IPS-NIHi11 (cell line): Measurements from ENCODE around the gene THRB.

ENCODE experiments used
- DNase-seq: peaks from one replicate; pipeline ENCODE4 v3.0.0; 2012; ENCODE audit warnings: mixed read lengths, low spot score

The THRB gene

DNA sequence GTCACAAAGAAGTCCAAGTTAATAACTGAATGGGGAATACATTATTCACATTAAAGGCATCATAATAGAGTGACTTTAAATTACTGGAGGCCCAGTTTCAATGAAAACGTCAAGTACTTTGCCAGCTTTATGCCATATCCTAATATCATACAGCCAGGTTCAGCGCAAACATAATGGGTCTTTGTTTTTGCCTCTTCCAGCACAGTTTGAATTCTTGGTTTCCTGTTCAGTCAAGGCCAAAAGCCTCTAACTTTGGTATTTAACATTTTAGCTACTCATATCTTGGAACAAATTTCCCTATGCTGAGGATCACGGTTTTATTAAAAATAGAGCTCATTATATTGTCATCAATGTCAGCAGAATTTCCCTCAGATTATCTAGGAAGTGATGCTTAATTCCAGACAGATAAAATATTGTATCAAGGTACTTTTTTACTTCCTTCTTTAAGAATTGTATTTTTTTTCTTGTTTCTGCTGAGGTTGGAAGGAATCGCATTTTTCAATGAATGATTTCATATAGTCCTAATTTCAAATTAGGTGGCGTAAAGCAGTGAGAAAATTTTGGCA is 269.2 kb downstream of the THRB start:
- no peak for DNase-seq

DNA sequence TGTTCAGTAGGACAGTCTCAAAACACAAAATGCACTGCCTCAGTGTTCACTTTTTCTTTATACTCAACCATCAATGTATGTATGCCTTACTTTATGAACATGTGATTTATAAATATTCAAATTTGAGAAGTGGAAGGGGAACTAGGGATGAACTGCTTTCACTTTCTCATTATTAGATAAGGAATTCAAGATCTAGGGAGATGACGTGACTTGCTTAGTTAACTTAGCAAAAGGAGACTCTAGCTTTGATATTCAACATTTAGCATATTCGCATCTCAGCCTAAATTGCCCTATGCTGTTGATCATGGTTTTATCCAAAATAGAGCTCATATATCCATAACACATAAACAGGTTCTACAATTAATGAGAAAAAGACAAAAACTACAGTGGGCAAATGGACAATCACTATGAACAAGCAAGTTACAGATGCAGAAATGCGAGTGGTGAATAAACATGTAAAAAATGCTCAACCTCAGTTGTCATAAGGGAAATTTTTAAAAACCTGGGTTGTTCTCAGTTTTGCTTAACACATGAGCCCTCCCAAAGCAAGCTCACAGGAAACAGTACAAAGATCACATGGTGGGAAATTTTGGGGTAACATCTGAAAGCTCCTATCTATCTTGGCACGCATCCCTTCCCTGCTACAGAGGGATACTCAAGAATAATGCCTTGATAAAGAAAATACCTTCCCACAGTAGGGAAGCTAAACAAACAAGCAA is 269.8 kb downstream of the THRB start:
- no peak for DNase-seq

DNA sequence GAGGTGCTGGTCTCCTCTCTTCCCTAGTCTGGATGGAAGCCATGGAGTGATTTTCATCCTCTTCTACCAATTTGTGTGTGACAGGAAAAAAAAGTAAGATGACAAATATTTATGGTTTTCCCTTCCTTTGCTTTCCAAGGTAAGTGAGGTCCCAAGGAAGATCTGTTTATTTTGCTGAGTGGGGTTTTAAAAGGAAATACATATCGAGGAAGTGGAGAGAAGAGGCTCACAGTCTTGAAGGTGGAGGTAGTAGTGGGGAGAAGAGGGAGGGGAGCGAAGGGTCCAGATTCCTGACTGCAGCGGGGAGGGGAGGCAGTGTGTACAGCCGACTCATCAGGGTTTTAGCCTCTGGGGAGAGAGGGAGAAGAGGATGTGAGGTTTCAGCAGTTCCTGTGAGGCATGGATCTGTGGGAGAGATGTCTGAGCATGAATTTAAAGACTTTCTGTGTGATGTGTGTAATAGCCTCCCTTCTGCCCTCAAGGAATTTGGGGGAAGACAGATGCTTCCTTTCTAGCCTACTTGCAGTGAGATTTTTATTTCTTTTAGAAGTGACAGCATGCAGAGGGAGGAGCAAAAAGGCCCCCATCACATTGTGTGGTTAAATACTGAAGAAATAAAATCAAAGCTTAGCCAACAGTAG is 272.4 kb downstream of the THRB start:
- DNase-seq, result no peak

DNA sequence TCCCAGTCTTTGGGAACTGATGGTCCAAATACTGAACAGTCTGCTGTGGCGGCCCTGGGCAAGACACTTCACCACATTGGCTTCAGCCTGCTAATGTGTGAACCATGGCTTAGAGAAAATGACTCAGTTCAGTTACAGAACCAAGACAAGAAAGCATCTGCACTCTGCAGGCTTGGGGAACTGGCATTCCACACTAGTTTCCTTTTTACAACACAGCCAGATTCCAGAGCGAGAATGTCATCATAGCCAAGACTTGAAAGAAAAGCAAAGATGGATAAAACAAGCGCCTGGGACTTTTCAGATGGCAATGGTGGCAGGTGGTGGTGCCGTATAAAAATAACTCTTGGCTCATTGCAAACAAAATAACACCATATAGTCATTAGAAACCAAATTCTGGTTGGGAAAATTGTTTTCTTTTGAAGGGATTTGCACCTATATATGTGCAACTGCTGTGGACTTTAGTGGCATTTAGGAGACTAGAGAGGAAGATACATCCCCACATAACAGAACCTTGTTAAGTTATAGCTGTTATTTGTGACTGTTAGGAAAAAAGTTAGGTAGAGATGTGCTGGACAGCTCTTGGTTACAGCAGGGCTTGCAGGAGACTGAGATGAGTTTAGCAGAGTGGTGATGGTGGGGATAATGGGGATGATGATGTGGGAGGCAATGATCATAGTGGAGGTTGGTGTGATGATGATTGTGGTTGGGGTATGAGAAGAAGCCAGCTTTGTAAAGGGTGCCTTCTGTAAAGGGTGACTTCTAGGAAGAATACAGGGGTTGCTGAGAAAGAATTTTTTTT is 273.6 kb downstream of the THRB start:
- DNase-seq, result peak; percentile 16

DNA sequence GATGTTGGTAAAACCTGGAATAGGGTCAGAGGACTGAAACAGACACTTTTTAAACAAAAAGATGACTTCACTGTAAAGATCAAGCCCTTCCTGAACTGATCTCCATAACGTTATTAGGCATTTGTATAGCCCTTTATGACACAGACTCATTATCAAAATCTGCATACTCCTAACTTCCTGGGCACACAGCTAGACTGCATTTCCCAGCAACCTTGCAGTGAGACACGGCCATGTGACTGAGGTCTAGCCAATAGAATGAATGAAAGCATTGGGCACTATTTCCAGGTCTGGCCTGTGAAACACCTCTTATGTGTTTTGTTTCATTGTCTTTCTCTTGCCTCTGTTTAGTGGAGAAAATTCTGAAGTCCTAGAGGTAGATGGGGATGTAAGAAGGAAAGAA is 279.1 kb downstream of the THRB start:
- no peak for DNase-seq

DNA sequence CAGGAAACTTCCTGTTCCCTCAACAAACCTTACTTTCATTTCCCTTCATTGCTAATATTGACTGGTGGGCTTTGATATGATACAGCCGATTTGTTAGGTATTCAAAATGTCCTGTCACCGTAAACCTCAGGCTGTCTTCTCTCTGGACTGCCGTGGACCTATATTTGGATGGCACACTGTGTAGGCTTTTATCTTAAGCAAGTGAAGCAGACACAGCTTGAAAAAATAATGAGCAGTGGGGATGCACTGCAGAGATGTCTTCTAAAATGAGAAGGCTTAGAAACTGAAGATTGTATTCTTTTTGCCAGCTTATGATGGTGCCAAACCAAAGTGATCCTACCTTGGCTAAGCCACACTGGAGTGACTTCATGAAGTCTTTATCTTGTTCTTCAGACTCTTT is 283.3 kb downstream of the THRB start:
- no peak for DNase-seq

DNA sequence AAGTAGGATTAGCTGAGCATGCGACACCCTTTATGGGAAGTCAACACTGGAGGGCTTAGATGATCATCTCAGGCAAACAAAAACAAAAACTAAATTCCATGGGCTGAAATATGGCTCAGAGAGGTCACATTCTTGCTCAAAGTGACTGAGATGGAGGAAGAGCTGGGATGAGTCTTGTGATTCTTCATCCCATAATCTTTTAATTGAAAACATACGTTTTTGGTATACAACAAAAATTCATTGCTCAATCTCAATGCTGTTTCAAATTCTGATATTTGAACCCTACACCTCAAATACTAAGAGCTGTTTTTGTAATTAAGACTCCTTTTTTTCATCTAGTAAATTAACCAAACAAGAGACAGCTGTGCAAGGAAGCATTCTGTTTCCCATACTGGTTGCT is 292.6 kb downstream of the THRB start:
- no peak for DNase-seq

DNA sequence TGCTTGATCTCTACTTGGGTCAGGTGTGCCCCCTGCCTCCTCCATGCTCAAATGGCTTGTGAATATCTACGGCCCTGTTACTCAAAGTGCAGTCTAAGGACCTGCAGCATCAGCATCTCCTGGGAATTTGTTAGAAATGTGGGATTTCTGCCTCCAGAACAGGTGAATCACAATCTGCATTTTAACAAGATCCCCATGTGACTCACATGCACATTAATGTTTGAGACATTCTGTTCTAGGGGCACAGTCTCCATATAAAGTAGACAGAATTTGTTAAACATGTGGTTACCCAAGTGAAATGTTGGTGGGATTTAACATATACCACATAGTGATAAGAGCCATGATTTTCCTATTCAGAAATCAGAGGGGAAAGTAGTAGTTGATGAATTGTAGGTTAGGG is 293.3 kb downstream of the THRB start:
- no peak for DNase-seq

DNA sequence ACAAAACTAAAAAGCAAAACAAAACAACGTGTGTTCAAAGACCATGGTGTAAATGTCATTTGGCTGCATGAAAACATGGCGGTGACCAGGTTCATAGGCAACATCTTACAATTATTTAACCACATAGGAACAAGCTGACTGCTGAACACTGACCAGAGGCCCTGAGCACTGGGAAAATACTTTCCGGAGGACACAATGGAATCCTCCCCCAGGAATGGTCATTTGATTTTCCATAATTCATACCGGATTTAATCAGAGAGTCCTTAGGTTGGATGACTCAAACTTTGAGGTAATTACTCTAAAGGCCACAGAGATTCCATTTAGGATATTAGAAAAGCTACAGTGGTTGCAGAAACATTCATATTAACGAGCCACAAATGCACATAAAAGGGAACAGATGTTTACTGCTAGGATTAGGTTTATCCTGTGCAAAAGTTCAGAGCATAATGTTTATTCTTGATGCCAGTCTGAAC is 294.8 kb downstream of the THRB start:
- no peak for DNase-seq

DNA sequence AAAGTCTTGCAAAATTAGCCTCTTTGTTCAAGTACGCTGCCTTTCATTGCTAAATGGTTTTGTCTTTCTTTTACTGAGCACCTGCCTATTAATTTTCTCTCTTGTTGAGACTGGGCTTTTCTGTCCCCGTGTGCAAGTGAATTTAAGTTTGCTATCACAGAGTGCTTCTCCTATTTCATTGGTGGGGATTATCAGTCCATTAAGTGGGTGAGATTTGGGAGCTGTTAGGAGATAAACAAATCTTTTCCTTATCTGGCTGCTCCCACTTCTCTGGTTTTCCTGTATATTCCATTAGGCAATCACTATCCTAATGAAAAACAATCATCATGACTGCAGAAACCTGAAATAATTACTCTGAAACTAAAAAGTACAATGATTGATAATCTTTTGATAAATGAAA is 295.4 kb downstream of the THRB start:
- DNase-seq, result no peak

DNA sequence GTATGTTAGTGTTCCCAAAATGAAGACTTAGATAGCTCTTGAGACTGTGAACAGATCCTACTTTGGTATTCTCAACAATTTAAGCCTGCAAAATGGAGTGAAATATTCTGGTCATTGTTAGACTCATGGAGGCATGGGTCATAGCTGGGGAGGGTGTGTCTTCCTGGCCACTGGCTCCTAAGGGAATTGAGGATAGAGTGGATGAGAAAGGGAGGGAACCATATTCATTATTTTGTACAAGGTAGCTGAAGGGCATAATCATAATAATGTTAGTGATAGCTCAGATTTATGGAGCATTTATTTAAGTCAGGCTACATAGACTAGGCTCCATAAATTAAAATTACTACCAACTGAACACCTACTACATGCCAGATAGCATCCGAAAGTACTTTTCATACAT is 295.9 kb downstream of the THRB start:
- no peak for DNase-seq

DNA sequence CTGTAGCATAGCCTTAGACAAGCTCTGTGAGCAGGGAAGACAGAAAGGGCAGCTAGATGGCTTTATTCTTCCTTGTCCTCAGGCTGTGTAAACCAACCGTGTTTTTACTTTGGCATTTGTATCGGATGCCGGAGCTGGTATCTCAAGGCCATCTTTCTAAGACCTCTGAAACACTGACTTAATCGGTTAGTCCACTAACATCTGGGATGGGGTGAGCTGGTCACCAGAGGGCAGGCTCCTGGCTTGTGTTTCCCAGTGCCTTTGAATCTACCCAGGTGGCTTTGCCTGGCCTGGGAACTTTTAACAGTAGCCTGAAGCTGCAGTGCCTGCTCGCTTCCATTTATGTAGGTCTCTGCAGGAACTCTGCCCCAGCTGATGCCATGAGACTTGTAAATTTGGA is 296.8 kb downstream of the THRB start:
- peak; percentile 47 for DNase-seq

DNA sequence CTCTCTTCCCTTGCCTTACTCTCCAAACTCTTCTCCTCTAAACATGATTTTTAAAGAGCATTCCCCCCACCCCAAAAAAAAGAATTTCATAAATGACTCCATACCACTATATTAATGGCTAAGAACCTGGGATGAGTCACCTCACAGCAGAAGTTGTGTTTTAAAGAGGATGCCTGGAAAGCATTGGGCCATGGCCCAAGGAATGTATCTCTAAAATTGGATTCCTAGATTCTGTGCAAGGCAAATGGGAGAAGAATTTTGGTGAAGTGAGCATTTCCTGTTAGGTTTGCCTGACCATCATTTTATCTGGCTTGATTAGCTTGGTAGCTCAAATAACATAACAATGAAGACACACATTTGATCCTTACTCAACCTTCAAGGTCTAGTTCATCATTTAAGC is 298.1 kb downstream of the THRB start:
- no peak for DNase-seq

DNA sequence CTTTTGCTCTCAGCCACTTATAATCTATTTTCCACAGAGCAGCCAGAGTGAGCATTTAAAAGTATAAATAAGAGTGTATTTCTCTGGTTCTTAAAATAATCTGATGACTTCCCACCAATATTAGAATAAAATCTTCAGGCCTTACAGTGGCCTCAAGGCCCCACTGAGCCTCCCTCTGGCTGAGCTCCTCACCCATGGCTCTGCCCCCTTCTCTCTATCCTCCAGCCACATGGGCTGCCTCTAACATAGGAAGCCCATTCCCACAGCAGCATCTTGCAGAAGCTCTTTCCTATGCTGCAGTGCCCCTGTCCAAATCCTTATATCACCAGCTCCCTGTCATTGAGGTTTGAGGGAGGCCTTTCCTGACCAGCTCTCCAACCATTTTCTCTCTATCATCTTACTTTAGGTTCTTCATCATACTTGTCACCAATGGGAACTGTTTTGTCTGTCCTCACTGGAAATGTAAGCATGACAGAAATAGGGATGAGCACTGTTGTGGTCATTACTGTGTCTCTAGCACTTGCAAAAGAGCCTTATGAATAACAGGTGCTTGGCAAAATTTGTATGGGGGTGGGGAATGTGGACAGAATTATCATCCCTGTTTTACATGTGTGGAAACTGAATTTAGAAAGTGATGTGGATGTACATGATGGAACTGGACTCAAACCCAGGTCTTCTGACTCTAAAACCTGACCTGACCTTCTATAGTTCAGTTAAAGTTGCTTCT is 299.0 kb downstream of the THRB start:
- no peak for DNase-seq

DNA sequence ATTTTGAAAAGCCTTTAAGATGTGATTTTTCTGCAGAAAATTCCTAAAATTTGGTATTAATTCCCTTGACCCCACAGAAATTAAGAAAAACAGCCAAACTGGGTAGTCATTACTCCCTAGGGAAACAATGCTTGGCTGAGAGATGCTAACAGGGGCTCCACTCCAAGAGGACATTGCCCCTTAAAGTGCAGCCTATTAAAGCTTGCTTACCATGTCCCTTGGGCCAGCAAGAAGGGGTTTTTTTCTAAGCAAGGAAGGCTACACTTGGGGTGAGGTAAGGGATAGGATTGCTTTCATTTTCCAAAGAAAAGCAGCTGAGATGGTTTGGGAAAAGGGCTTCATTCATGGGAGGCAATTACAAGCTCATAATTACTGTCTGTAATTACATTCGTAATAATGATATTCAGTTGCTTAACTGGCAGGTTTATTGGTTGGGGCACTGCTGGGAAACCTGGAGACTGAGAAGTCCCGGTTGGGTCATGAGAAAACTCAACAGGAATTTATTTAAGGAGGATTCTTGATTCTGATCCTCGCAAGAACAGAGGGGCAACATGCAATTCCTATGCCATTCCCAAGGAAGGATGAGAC is 302.1 kb downstream of the THRB start:
- no peak for DNase-seq

DNA sequence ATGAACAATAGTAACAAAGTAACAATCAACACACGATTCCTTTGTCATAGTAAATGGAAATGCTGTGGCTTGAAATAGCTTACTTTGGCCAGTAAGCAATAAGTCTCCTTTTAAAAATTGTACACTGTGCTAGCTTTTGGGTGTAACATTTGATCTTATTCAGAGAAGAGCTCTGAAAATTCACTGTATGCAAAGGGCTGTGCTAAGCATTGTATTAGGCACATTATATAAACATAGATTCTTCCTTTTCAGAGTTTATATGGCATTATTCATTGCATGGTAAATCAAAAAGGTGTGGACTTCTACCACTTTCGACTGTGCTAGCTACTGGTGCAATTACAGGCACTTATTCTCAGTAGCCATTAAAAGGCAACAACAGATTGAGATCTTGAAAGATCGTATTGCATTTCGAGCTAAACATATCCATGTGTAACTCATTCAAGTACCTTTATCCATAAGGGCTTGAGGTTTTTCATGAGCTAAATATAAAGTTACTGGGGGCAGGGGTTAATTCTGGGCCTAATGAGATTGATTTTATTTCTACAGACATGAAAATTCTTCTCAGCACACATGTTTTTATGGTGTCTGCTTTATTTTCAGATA is 302.7 kb downstream of the THRB start:
- DNase-seq, result no peak

DNA sequence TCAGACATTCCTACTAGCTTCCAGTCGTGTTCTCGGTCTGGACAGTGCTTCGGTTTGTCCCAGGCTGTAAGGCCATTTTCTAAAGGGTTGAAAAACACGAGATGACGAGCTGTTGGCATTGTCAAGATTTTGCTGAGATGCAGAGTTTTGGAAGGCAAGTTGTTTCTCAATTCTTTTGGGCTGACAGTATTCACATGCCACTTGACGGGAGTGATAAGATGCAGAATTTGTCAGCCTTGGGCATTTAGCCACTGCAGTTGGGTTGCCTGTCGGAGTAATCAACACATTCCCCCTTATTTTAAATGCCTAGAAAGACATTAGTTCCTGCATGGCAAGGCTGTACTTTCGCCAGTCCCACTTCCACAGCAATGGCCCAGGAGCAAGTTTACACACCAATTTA is 304.4 kb downstream of the THRB start:
- DNase-seq, result no peak

DNA sequence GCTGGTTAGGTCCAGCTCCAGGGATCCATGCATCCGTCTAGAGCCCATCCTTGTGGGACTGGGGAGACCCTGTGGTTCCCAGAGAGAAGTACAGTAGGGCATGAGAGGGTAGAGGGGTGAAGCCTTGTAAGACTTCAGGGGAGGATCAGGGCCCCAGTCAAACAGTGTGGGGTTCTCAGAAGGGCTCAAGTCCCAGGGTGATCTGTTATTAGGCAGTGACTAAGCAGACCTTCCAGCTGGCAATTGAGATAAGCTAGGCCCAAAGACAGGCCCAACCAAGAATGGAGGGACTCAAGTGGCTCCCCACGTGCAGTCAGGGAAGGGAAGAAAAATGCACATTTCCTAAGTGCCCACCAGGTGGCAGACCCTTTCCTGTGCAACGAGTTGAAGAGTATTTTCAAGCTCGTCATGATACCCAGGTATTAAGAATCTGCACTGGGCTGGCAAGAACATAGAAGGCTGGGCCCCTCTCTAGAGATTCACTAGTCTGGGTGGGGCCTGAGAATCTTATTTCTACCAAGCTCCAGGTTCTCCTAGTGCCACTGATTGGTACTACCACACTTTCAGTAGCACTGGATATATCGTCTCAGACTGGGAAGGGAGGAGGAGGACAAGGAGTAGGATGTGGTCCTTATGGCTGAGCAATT is 308.8 kb downstream of the THRB start:
- DNase-seq, result peak; percentile 62

DNA sequence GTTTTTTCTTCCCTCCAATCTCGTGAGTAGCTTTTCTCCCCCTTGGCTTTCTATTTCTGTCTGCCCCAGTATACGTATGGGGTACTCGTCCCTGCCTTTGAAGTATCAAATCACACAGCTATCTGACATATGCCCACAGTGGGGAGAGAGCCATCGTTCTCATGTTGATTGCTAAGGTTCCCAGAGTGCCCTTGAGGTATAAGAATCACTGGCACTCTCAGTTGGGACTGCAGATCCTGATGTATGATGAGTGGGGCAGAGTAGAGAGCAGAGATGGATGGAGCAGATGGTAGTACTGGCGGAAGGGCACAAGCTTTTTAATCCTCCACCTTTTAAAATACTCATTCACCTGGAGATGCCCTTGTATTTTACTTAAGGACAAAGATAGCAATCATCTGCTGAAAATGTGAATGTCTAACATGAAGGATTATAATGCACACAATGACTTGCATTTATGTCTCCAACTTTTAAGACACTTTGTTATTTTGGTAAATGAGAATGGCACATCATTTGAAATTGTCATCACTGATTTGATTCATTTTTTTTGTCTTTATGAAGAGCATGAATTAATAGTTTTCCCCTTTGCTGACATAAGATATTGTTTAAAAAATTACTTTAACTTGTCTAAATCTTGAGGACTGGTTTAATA is 310.0 kb downstream of the THRB start:
- no peak for DNase-seq

DNA sequence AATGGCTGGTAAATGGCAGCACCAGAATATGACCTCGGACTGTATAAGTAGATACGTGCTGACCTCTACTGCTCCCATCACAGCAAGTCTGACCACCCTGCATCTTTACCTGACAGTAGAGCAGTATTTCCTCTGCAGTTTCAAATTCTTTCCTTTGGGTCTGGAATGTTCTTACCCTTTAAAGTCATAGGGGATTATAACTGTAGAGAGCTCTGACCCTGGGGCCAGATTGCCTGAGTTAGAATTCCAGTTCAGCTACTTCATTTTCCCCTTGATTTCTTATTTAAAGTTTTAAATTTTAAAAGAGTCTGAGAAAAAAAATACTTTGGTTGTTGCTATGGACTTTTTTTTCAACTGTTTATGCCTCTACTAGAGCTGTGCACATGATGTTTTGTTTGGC is 311.9 kb downstream of the THRB start:
- DNase-seq, result no peak
